GM21825 (cell line): Measurements from ENCODE around the gene PACS1.

ENCODE experiments used
- ATAC-seq: cut with Tn5 transposase; IDR thresholded peaks from one replicate; pipeline ENCODE4 v1.9.1; 2021; ENCODE audit warnings: mild to moderate bottlenecking, moderate library complexity; ENCODE audit not compliant: unreplicated experiment

PACS1 gene

DNA sequence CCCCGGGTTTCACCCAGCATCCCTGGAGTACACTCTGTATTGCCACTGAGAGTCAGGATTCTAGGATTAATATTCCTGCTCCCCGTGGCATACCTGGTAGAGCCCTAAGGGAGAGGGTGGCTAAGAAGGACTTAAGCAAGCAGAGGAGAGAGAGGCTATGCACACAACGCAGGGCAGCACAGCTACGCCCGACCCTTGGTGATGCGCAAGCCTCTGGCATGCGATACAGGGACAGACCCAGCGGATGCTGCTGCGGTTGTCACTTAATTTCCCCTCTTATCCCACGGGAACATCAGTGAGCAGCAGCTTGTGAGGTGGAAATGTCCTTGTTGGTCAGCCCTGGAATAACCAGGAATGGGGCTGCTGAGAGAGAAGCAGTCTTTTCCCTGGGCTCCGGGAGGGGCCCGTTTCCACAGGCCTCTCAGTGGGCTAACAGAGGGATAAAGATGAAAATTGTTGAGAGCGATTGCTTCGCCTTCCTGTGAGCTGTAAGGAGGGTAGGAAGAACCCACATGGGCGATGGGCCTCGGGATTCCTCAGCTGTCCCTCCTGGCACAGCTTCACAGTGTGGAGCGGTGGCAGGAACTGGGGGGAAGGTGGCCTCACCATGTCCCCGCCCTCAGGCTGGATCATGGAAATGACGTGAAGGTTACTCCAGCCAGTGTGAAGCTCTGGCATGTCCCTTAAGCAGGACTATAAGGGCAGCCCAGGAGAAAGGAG lies 149.9 kb downstream of the PACS1 start:
- ATAC-seq, result no peak

GRCh38 chr11:66220566-66220935 lies 150.5 kb downstream of the PACS1 start:
- ATAC-seq, result no peak

DNA sequence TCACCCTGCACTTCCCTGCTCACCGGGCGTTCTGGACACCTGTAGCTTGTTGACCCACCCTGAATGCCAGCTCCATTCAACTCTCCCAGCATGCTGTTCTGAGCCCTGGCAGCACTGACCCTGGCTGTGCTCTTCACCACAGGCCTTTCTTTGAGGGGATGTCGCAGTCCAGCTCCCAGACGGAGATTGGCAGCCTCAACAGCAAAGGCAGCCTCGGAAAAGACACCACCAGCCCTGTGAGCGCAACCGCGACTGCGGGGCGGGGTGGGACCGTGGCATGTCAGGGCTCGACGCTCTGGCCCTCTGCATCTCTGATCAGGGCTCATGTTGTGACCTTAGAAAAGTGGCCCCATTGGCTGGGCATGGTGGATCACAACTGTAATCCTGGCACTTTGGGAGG lies 150.9 kb downstream of the PACS1 start:
- ATAC-seq, result no peak

- no peak for ATAC-seq
Measured at GRCh38 chr11:66221726-66222236, 151.7 kb downstream of the PACS1 start.

DNA sequence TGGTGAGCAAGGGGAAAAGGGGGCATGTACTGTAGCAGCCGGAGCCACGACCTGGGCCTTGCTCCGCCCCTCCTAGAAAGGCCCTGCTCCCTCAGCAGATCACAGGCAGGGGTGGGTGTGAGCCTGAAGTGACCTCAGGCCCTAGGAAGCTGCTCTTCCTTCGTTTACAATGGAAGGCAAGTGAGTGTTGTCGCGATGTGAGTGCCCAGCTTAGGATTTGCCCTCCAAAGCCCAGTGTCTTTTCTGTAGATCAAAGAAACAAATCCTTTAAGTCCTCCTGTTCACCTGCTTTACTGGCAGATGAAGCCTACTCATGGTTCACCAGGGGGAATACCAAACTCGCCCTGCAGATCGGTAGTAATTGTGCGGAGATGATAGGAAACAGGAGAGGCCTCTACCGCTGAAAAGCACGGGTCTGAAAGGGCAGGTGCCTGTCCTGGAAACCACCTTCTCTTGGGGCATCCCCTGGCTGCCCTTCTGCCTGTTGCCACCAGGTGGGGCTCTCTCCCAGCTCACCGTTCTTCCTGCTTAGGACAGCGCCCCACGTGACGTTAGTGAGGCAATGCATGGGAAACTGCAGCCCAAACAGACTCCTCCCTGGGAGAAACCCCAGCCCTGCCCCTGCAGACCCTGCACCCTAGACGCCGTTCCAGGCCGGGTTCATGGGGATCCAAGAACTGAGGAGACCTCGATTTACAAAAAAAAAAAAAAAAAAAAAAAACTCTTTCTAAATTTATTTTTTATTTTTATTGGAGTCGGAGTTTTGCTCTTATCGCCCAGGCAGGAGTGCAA lies 152.5 kb downstream of the PACS1 start:
- peak; percentile 79 for ATAC-seq

GRCh38 chr11:66224226-66224855 lies 154.3 kb downstream of the PACS1 start:
- no peak for ATAC-seq

DNA sequence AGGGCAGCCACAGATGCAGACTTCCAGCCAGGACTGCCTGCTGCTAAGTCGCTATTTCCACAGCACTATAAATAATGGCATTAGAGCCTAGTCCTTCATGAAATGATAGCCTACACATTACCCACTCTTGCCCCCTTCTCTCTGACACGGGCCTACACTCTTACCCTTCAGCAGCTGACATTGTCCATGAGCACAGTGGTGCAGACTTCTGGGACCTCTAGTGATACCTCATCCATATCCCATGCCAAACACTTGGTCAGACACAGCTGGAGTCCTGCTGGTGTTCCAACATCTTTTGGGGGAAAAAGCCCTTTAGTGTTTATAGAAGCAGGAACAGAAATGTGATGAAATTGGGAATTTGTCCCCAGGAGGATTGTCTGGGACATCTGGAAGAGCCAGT lies 155.0 kb downstream of the PACS1 start:
- no peak for ATAC-seq

GRCh38 chr11:66226101-66226500 lies 156.0 kb downstream of the PACS1 start:
- ATAC-seq, result no peak

DNA sequence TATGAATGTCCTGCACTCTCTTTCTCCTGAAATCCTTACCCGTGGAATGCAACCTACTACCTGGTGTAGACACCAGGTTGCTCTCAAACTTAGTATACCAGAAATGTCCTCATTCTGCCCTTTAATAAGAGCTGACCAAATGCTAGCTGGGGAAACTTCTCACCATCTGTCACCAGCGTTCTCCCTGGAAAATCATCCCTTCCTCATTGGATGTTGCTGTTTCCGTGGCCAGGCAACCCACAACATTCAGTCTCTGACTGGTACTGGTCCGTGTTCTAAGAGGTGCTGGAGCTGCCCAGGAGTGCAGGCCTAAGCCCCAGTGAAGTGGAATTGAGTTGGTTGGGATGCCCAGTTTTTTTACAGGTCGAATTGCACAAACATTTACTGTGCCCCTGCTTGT lies 157.6 kb downstream of the PACS1 start:
- ATAC-seq, result no peak

GRCh38 chr11:66228521-66228920 lies 158.4 kb downstream of the PACS1 start:
- no peak for ATAC-seq

GRCh38 chr11:66230156-66230555 lies 160.1 kb downstream of the PACS1 start:
- ATAC-seq, result no peak

DNA sequence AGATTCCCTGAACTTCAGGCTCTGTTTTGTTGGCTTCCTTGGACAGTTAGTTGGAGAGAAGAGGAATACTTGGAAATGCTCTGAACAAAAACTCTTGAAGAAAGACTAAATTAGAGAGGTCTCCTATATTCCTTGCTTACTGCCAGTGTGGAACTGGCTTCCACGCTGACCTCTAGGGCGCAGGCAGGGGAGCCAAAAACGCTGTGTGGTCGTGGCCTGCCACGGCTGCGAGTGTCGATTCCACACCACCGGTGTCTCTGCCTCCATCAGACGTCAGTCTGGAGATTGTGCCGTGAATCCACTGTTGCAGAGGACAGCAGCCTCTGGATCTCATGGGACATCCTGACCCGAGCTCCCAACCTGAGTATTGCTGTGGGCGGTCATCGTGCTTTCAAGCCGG lies 160.9 kb downstream of the PACS1 start:
- no peak for ATAC-seq

DNA sequence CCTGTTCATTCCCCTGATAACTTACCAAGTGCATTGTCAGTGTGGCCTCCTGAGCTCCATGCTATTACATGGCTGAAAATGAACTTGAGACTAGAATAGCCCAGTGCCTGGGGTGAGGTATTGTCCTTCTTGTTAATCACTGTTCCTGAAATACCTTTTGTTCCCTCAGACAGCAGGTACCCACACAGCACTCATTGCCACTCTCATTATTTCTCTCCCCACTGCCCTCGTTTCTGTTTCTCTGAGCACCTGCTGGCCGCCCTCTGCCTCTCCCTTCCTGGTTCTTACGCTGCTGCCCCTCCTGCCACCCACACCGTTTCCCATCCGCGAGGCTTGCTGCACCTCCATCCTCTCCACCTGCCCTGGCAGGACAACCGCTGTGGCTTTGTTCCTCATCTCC lies 161.5 kb downstream of the PACS1 start:
- no peak for ATAC-seq

GRCh38 chr11:66232769-66233168 lies 162.7 kb downstream of the PACS1 start:
- no peak for ATAC-seq

- ATAC-seq, result no peak
Measured at GRCh38 chr11:66233301-66233700, 163.2 kb downstream of the PACS1 start.

GRCh38 chr11:66235141-66235540 lies 165.1 kb downstream of the PACS1 start:
- ATAC-seq, result no peak

DNA sequence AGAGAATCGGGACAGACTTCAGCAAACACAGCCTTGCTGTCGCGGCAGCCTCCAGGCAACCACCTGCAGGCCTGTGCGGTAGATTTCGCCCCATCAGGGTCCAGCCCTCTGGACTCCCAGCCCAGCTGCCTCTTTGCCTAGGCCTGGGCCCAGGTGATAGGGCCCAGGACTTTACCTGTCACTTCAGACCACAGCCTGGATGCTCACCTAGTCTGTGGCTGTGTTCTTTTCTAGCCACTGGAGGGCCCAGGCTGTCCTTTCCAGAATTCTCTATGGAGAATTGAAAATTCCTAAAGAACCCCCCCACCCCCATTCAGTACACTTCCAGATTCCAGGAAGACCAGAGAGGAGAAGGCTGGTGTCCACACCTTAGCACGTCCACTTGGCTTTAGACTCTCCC lies 167.8 kb downstream of the PACS1 start:
- ATAC-seq, result no peak

DNA sequence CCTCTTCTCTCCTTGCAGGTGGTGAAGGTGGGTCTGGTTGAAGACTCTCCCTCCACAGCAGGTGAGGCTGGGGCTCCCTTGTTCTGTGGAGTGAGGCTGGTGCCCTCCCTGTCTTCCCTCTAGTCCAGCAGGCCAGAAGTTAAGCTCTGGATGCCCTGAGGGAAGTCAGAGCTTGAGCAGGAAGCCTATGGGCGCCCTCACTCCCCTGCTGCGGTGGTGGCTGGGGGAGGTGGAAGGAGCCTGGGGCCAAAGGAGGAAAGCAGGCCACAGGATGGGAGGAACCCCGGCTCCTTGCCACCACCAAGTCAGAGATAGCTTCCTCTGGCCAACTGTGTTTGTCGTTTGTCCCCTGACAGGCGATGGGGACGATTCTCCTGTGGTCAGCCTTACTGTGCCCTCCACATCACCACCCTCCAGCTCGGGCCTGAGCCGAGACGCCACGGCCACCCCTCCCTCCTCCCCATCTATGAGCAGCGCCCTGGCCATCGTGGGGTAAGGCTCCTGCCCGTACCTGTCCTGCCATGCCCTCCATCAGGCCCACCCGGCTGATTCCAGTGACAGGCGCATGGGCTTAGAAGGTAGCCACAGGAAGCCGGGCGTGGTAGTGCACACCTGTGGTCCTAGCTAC lies 168.8 kb downstream of the PACS1 start:
- ATAC-seq, result no peak

DNA sequence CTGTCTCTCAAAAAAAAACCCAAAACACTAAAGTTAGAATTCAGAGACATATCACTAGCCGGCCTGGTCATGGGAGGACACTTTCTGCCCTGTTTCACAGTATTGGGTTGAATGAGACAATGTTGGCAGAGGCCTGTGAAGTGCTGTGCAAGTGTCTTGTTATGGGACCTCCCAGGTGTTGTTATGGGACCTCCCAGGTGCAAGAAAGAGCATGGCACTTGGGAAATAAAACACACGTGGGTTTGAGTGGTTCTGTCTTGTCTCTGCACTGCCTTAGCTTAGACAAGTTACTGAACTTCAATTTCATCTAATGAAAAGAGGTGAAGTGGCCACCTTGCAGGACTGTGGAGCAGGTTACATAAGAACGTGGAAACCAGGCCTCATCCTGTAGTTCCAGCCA lies 169.4 kb downstream of the PACS1 start:
- ATAC-seq, result no peak

DNA sequence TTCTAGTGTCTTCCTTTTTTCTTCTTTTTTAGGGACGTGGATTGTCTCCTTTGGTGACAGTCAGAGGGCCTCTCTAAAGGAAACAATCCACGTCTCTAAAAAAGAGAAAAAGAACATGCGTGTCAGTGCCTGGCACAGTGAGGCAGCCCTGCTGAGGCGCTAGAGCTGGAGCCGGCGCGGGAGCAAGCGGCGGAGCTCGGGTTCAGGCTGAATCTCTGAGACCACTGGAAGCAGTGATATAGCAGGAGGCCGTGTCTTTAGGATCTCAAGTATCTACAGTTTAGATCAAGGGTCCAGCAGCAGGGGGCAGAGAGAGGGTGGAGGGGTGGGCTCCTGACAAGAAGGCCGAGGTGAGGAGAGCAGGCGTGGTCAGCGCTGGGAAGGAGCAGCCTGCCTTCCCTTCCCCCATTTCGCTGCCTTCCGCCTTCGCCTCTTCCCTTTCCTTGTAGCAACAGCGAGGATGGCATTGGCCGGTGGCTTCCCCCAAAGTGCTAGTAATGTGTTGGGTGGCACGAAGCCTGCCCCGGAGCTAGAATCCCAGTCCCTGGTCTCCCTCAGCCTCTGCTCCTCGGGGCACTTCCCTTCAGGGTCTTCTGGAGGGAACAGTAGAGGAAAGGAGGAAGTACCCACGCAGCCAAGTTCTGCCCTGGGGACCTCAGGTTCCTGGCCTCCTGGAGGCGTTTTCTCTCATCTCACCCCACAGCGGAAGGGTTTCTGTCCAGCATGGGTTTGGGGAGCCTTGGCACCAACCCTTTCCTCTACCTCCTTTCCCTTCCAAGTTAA lies 170.1 kb downstream of the PACS1 start:
- ATAC-seq, result no peak

DNA sequence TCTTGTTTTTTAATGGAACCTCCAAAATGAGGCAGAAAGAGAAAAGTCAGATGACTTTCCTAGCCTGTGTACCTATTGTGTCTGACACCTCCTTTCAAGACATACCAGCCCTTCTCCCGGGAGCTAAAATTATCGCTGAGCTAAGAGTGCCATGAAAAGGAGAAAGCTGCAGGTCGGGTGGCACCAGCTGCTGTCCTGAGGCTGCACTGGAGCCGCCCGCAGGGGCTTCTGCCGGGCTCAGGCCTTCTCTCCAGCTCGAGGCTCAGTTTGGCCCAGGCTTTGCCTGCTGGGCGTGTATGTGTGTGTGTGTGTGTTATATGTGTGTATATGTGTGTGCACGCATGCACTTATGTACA lies 170.7 kb downstream of the PACS1 start:
- ATAC-seq, result no peak
